NCI-H2227 treated with DMSO at 0.1 percent for 48 hours (cell line): Measurements from ENCODE around the gene NECTIN1.
A peak's percentile ranks its signal among the peaks of the same experiment; 100 is the strongest.

ENCODE experiments used
- DNase-seq: peaks from one replicate; lab custom pipeline; 2025; lab: John Stamatoyannopoulos, UW

Gene NECTIN1

GRCh38 chr11:119712459-119713358, 16.3 kb downstream of the NECTIN1 start:
- no peak for DNase-seq

GRCh38 chr11:119712006-119712405, 17.0 kb downstream of the NECTIN1 start:
- no peak for DNase-seq

DNA sequence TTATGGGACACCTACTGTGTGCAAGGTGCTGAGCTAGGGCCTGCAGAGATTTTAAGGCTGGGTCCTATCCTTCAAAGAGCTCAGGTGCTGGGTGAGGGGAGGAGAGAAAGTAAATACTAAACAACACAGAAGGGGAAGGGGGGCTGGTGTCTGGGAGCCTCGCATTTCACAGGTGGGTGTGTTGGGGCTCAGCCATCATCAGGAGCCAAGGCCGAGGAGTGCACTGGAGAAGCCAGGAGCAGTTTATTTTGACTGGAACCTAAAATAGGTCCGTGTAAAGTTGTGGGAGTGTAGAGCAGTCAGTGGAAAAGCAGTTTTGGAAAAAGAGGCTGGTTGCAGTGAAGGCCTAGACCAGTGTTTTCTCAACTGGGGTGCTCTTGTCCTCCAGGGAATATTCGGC, 17.5 kb downstream of the NECTIN1 start:
- no peak for DNase-seq

- DNase-seq = no peak
Measured at GRCh38 chr11:119710417-119710816, 18.6 kb downstream of the NECTIN1 start.

DNA sequence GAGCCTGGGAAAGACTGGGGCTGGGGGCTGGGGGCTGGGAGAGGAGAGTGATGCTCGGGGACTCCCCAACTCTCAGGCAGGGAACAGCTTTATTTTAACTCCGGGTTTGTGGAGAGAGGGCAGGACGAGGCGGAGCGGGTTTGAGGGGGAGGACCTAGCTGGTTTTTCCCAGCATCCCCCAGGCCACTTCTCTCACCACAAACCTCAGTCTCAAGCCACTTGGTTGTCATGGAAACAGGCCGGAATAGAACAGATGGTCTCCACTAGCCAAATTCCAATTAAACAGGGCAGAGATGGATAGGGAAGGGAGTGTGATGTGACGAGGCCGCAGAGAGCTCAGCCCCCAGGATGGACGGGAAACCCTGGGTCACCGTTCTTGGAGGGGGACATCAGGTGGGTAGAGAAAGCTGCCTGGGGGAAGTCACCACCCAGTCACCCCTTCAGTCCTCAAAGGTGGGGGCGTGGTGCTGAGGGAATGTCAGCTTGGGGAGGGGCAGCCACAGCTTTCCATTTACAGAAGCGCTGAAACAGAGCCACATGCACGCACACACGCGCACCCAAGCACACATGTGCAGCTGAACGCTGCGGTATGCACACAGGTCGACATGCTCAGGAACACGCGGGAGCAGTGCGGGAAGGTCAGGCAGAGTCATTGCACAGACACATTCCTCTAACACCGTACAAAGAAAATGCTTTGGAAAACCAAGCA, 19.2 kb downstream of the NECTIN1 start:
- peak; percentile 93 for DNase-seq

DNA sequence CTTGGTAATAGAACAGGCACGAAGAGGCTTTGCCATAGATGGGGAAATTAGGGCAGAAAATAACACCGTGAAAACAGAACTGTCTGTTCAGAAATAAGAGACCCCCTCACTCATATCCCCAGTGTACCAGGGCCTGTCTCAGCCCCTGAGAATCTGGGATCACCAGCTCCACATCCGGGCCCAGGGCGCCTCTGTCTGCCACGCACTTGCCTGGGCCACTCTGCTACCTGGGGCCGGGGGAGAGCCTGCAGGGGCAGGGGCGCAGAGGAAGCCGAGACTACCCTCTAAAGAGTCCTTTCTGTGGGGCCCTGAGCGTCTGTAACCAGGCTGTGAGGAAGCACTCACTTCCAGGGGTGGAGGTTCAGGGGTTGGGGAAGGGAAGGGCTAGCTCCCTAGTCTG, 19.8 kb downstream of the NECTIN1 start:
- DNase-seq = no peak

DNA sequence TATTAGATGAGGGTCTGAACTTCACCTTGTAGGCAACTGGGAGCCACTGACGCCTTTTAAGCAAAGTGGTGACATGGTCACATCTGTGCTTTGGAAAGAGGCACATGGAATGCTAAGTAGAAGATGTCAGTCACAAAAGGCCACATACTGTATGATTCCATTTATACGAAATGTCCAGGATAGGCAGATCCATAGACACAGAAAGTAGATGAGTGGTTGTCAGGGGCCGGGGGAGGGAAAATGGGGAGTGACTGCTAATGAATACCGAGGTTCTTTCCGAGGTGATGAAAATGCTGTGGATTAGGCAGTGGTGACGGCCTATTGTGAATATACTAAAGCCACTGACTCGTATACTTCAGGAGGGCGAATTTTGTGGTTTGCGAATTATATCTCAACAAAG, 20.6 kb downstream of the NECTIN1 start:
- DNase-seq = no peak

DNA sequence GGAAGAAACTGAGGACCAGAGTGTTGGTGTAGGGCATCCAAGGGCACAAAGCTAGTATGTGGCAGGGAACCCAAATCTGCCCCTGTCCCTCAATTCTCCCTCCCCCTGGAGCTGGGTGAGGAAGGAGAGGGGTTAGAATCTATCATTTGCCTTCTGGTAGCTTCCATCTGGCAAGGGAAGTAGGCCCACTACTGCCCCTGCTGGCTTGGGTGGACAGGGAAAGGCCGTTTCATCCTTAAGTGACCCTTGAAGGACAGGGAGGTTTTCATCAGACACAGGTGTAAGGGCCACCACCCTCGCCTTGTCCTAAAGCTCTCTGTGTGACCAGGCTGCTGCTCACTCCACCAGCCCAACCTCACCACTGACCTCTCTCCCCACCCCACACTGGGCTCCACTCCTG, 22.1 kb downstream of the NECTIN1 start:
- no peak for DNase-seq

DNA sequence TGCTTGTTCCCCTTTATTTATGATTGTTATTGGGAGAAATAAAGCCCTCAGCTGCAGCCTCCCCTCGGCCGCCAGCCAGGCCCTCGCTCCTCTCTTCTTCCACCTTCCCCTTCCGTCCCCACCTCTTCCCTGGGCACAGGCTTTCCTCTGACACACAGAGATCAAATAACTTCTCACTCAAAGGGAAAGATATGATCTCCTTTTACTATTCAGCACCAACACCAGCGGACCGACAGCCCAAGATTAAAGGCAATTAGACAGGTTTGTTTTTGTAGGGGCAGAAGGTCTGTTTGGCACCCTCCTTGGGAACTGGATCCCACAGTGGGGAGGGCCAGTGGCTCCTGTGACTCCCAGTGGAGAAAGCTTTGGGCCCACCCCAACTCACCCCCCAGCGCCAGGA, 23.0 kb downstream of the NECTIN1 start:
- no peak for DNase-seq

- DNase-seq = no peak
Measured at GRCh38 chr11:119705362-119705761, 23.6 kb downstream of the NECTIN1 start.

DNA sequence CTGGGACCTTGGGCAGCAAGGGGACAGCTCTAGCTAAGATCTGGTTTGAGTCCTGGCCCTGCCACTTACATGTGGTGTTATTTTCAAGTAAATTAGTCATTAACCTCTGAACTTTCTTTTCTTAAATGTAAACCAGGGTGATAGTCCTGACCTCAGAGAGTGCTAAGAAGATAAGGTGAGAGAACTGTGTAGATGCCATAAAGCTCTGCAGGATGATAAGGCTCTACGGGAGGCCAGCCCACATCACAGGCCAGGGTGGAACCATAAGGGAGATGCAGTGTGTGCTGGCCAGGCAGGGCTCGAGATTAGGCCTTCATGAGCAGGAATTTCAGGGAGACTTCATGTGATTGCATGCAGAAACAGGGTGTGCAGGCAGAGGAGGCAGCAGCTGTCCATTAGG, 24.2 kb downstream of the NECTIN1 start:
- DNase-seq = no peak

GRCh38 chr11:119701591-119702549, 27.1 kb downstream of the NECTIN1 start:
- no peak for DNase-seq

- DNase-seq = no peak
Measured at GRCh38 chr11:119700536-119701346, 28.3 kb downstream of the NECTIN1 start.

GRCh38 chr11:119700030-119700429, 29.0 kb downstream of the NECTIN1 start:
- DNase-seq = no peak

DNA sequence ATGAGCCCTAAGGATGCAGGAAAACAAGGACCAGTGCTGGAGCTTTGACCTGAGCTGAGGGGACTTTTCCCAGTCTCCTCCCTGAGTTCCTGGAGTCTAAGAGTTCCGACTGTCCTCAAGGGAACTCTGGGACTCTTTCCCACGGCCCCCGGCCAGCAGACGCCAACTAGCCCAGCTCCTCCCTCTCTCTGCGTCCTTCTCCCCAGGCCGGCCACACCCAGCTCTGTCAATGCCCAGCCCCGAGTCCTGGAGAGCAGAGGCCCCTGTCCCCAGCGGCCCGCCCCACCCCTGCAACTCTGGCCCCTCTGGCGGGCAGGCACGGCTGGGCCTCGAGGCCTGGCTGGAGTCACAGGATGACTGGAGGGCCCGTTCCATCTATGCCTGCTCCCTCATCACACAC, 29.8 kb downstream of the NECTIN1 start:
- DNase-seq = no peak

DNA sequence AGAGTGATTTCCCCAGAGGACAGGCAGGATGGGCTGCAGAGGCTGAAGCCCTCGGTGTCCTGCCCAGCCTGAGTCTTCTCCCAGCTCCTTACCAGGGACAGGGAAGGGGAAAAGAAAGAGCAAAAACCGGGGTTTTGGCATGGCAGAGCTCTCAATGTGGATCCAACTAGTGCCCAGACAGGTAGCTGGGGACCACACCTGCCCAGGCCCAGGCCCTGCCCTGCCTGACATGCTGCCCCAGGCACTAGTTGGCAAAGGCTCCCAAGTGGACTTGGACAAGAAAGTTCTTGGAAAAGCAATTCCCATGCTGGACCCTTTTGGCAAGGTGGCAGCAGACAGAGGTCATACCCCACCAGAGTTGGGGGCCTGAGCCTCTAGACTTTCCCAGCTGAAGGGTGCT, 31.1 kb downstream of the NECTIN1 start:
- no peak for DNase-seq

DNA sequence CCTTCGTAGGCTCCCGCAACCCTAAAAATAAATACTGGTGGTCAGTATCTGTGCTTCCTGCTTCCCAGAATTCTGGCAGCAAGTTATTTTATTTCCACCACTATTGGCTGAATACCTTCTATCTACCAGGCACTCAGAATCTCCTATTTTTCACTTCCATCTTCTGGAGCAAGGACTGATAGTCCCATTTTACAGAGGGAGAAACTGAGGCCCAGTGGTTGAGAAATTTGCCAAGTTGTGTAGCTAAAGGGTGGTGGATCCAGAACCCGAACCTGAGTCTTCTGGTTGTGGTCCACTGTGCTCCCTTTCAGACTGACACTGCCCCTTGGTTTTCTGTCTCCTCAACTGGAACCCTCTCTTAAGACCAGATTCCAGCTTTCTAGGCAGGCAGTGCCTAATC, 31.6 kb downstream of the NECTIN1 start:
- DNase-seq = no peak

GRCh38 chr11:119696378-119697222, 32.4 kb downstream of the NECTIN1 start:
- DNase-seq = no peak

DNA sequence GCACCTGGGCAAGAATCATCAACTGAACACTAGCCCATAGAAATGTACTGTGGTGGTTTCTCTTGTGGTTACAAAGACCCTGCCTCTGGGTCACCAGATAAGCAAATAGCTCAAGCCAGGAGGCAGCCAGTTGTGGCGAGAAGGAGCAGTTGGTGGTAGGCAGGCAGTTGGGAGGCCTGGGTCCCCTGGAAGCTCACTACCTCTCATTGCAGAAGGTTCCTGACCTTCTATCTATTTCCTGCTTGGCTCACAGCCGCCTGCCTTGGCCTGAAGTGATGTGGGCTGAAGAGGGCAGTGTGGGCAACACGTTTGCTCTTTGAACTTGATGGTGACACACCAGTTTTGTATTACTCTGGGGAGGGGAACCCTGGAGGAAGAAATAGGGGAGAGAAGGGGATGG, 34.7 kb downstream of the NECTIN1 start:
- DNase-seq = no peak

- no peak for DNase-seq
Measured at GRCh38 chr11:119693253-119693815, 35.7 kb downstream of the NECTIN1 start.
